ENCODE data around the gene ING2. TPM values are rescaled to one million over a fixed set of nuclear protein-coding genes. Genes with fewer than 3 reads are reported as not detected.

The ING2 gene
- polyA plus RNA-seq, 3 donors, result 8.1 to 9.3 (median 8.9) TPM

Other genes starting within 250 kb of the ING2 start
- not detected for gene CLDN22, start 184.8 kb upstream of the ING2 start, polyA plus RNA-seq
- gene CLDN24, start 182.6 kb upstream of the ING2 start, polyA plus RNA-seq, result not detected
- 1 to 10 TPM; 7.6 to 9.6 (median 9.4) TPM for gene CDKN2AIP, start 60.4 kb upstream of the ING2 start, polyA plus RNA-seq
- gene RWDD4, start 154.1 kb downstream of the ING2 start, polyA plus RNA-seq, result 10 to 100 TPM in 2 of 3 donors, 1 to 10 TPM in 1; 9.4 to 20.0 (median 11.1) TPM
- gene TRAPPC11, start 154.2 kb downstream of the ING2 start, polyA plus RNA-seq, result 10 to 100 TPM in 2 of 3 donors, 1 to 10 TPM in 1; 8.6 to 13.8 (median 10.3) TPM